Measurements from ENCODE around the gene TREML4.

DNA sequence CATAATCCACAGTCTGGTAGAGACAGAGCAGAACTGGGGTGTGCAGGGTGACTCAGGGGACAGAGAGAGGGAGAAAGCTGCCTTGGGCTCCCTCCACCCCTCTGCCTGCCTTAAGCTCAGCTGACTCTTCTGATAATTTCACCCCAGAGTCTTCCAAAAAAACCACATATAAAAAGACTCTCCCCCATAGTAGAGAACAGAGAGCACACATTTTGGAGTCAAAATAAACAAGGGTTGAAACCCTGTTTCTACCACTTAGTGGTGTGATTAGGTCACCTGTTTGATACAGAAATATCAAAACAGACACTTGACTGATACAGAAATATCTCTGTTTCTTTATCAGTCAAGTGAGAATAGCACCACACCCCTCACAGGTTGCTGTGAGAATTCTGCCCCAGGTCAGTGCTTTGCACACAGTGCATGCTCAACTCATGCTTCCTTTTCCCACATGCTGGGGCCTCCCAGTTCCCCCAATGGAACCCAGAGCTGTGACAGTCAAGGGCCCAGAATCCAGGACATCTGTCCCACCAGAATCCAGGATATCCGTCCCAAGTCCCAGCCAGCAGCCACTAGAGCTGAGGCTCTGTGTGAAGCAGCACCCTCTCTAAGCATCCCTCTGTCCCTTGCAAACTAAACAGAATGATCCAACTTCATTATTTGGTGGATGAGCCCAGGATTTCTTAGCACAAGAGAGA lies 28.4 kb upstream of the TREML4 start:
- TF ChIP-seq CTCF (IDR thresholded peaks at IDR 0.05): no peak
- no peak for TF ChIP-seq POLR2A (IDR thresholded peaks at IDR 0.05)
